Skeletal muscle cell (primary cell): ENCODE data around the gene FKBP5.

Source experiments
- DNase-seq: peaks from one replicate; pipeline ENCODE4 v3.0.0-alpha.2; 2010; ENCODE audit warnings: low read depth
- H3K4me3 ChIP-seq: 2 replicates; pipeline ENCODE4 v1.5.1; 2011; ENCODE audit warnings: low read depth, mild to moderate bottlenecking, control low read depth, low read length, moderate library complexity

FKBP5 gene

GRCh38 chr6:35725081-35725708 lies 36.5 kb upstream of the FKBP5 start:
- no peak for DNase-seq
- H3K4me3 ChIP-seq = no peak overlapping the region

- H3K4me3 ChIP-seq = no peak overlapping the region
These were observed 35.8 kb upstream of the FKBP5 start for GRCh38 chr6:35724471-35724870.

GRCh38 chr6:35724059-35724458 lies 35.3 kb upstream of the FKBP5 start:
- no peak for DNase-seq
- H3K4me3 ChIP-seq = no peak overlapping the region

More at GRCh38 chr6:35724471-35724870, 35.8 kb upstream of the FKBP5 start:
- DNase-seq = no peak

- DNase-seq = no peak
These were observed 34.9 kb upstream of the FKBP5 start for GRCh38 chr6:35723587-35723986.

GRCh38 chr6:35722121-35722761 lies 33.5 kb upstream of the FKBP5 start:
- no peak for DNase-seq
- H3K4me3 ChIP-seq = no peak overlapping the region

More at GRCh38 chr6:35723587-35723986, 34.9 kb upstream of the FKBP5 start:
- H3K4me3 ChIP-seq = no peak overlapping the region

GRCh38 chr6:35719830-35720733 lies 31.4 kb upstream of the FKBP5 start:
- peak; percentile 52 for DNase-seq

GRCh38 chr6:35719404-35719829 lies 30.7 kb upstream of the FKBP5 start:
- peak overlapping the region; percentile 32 for H3K4me3 ChIP-seq
- DNase-seq = no peak

More at GRCh38 chr6:35719830-35720733, 31.4 kb upstream of the FKBP5 start:
- peak overlapping the region; percentile 32 for H3K4me3 ChIP-seq

GRCh38 chr6:35718911-35719381 lies 30.2 kb upstream of the FKBP5 start:
- DNase-seq = peak; percentile 38
- H3K4me3 ChIP-seq = peak overlapping the region; percentile 32

- H3K4me3 ChIP-seq = no peak overlapping the region
- DNase-seq = no peak
These were observed 29.6 kb upstream of the FKBP5 start for GRCh38 chr6:35718375-35718736.

GRCh38 chr6:35717449-35718374 lies 29.0 kb upstream of the FKBP5 start:
- no peak for DNase-seq
- H3K4me3 ChIP-seq = no peak overlapping the region

- H3K4me3 ChIP-seq = no peak overlapping the region
- no peak for DNase-seq
These were observed 28.1 kb upstream of the FKBP5 start for GRCh38 chr6:35716798-35717197.

GRCh38 chr6:35713006-35713767 lies 24.5 kb upstream of the FKBP5 start:
- H3K4me3 ChIP-seq = no peak overlapping the region
- no peak for DNase-seq

- DNase-seq = no peak
- no peak overlapping the region for H3K4me3 ChIP-seq
These were observed 23.0 kb upstream of the FKBP5 start for GRCh38 chr6:35711731-35712130.

- DNase-seq = no peak
- no peak overlapping the region for H3K4me3 ChIP-seq
These were observed 21.6 kb upstream of the FKBP5 start for GRCh38 chr6:35710241-35710847.

GRCh38 chr6:35708585-35708984 lies 19.9 kb upstream of the FKBP5 start:
- no peak overlapping the region for H3K4me3 ChIP-seq
- no peak for DNase-seq

GRCh38 chr6:35707714-35708407 lies 19.1 kb upstream of the FKBP5 start:
- DNase-seq = no peak
- no peak overlapping the region for H3K4me3 ChIP-seq

- no peak overlapping the region for H3K4me3 ChIP-seq
- peak; percentile 39 for DNase-seq
These were observed 17.8 kb upstream of the FKBP5 start for GRCh38 chr6:35706468-35706867.
